Measurements from ENCODE around the gene GADD45GIP1. TPM values are rescaled to one million over a fixed set of nuclear protein-coding genes. Genes with fewer than 3 reads are reported as not detected.
"Not testable (repeated sequence)": the region's sequence is repeated elsewhere in the genome, so short reads cannot be mapped to it uniquely, and the experiment has no call there.

The GADD45GIP1 gene
- total RNA-seq, 2 donors from 2014 or later = 16.1 to 41.9 TPM

DNA sequence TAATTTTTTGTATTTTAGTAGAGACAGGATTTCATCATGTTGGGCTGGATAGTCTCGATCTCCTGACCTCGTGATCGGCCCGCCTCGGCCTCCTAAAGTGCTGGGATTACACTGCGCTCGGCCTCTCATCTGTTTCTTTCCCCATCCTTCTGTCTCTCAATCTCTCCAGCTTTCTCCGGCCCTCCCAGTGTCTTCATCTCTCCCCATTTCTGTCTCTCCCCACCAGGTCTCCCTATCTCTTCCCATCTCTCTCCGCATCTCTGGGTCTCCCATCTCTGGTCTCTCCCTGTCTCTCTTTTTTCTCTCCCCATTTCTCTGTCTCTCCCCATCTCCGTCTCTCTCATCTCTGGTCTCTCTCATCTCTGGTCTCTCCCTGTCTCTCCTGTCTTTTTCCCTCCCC lies 26.1 kb upstream of the GADD45GIP1 start:
- H3K27me3 ChIP-seq = no peaks in the 10 kb centered on the region
- H3K36me3 ChIP-seq = no peaks in the 10 kb centered on the region
- peaks cover 7% of the 10 kb centered on the region for H3K4me1 ChIP-seq
- TF ChIP-seq, protein P1, sequence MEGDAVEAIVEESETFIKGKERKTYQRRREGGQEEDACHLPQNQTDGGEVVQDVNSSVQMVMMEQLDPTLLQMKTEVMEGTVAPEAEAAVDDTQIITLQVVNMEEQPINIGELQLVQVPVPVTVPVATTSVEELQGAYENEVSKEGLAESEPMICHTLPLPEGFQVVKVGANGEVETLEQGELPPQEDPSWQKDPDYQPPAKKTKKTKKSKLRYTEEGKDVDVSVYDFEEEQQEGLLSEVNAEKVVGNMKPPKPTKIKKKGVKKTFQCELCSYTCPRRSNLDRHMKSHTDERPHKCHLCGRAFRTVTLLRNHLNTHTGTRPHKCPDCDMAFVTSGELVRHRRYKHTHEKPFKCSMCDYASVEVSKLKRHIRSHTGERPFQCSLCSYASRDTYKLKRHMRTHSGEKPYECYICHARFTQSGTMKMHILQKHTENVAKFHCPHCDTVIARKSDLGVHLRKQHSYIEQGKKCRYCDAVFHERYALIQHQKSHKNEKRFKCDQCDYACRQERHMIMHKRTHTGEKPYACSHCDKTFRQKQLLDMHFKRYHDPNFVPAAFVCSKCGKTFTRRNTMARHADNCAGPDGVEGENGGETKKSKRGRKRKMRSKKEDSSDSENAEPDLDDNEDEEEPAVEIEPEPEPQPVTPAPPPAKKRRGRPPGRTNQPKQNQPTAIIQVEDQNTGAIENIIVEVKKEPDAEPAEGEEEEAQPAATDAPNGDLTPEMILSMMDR (IDR thresholded peaks at IDR 0.05) = no peak
- H3K9ac ChIP-seq (ENCODE audit: low read depth in 2 of 2, low read length in 2 of 2) = no peak overlapping the region
- no peak overlapping the region for H3K27ac ChIP-seq
- no peaks in the 10 kb centered on the region for H3K9me3 ChIP-seq
- no peak overlapping the region for H3K4me3 ChIP-seq
- no peak for DNase-seq
- intact Hi-C loops (cut with DNase I) = loop anchor here (2.0 kb wide), 1 partner anchor 78 kb away; no protein-coding TSS in a partner anchor

DNA sequence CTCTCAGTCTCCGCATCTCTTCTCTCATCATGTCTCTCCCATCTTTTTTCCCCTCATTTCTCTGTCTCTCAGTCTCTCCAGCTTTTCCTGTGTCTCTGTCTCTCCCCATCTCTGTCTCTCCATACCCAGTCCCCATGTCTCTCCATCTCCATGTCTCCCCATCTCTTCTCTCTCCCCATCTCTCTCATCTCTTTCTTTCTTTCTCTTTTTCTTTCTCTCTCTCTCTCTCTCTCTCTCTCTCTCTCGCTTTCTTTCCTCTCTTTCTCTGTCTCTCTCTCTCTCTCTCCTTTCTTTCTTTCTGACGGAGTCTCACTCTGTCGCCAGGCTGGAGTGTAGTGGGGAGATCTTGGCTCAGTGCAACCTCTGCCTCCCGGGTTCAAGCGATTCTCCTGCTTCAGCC lies 25.6 kb upstream of the GADD45GIP1 start:
- H3K36me3 ChIP-seq = no peaks in the 10 kb centered on the region
- H3K9ac ChIP-seq (ENCODE audit: low read depth in 2 of 2, low read length in 2 of 2) = no peak overlapping the region
- no peak overlapping the region for H3K4me3 ChIP-seq
- H3K4me1 ChIP-seq = peaks cover 7% of the 10 kb centered on the region
- no peaks in the 10 kb centered on the region for H3K9me3 ChIP-seq
- TF ChIP-seq, protein P1 (IDR thresholded peaks at IDR 0.05) = no peak
- intact Hi-C loops (cut with DNase I) = loop anchor here (2.0 kb wide), 1 partner anchor 78 kb away; no protein-coding TSS in a partner anchor
- no peak overlapping the region for H3K27ac ChIP-seq
- no peak for DNase-seq
- no peaks in the 10 kb centered on the region for H3K27me3 ChIP-seq

DNA sequence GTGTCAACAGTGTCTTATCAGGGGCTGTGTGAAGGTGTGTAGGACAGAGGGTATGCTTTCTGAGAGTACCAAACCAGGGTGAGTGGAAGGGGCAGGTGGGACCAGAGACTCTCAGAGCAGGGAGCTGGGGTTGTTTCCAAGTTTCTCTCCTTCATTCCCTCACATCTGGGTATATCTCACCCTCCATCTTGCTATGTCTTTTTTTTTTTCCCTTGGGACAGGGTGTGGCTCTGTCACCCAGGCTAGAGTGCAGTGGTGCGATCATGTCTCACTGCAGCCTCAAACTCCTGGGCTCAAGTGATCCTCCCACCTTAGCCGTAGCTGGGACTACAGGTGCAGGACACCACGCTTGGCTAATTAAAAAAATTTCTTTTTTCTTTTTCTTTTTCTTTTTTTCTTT lies 23.0 kb upstream of the GADD45GIP1 start:
- no peaks in the 10 kb centered on the region for H3K36me3 ChIP-seq
- DNase-seq = no peak
- intact Hi-C loops (cut with DNase I) = loop anchor here (2.0 to 5.0 kb wide), 2 partner anchors 113 to 282 kb away; no protein-coding TSS in a partner anchor

DNA sequence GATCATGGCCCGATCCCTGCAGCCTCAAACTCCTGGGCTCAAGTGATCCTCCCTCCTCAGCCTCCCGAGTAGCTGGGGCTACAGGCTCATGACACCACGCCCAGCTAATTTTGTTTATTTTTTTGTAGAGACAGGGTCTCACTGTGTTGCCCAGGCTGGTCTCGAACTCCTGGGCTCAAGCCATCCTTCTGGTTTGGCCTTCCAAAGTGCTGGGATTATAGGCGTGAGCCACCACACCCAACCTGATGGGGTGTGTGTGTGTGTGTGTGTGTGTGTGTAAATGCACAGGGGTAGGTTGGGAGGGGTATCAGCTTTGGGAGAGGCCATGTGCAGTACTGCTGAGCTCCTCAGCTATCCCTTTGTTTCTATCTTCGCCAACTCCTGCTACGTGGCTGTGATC lies 19.1 kb upstream of the GADD45GIP1 start:
- H3K27ac ChIP-seq; H3K4me1 ChIP-seq; H3K9me3 ChIP-seq; H3K36me3 ChIP-seq; DNase-seq; H3K9ac ChIP-seq (ENCODE audit: low read depth in 2 of 2, low read length in 2 of 2); H3K27me3 ChIP-seq; H3K4me3 ChIP-seq: not testable (repeated sequence)
- intact Hi-C loops (cut with DNase I) = loop anchor here (5.0 kb wide), 1 partner anchor 286 kb away; no protein-coding TSS in a partner anchor

More for the DNA sequence above, 23.0 kb upstream of the GADD45GIP1 start:
- no peak overlapping the region for H3K4me3 ChIP-seq
- H3K4me1 ChIP-seq = peaks cover 5% of the 10 kb centered on the region
- TF ChIP-seq, protein P1 (IDR thresholded peaks at IDR 0.05) = no peak
- no peak overlapping the region for H3K9ac ChIP-seq (ENCODE audit: low read depth in 2 of 2, low read length in 2 of 2)
- no peaks in the 10 kb centered on the region for H3K9me3 ChIP-seq
- no peak overlapping the region for H3K27ac ChIP-seq
- H3K27me3 ChIP-seq = no peaks in the 10 kb centered on the region

DNA sequence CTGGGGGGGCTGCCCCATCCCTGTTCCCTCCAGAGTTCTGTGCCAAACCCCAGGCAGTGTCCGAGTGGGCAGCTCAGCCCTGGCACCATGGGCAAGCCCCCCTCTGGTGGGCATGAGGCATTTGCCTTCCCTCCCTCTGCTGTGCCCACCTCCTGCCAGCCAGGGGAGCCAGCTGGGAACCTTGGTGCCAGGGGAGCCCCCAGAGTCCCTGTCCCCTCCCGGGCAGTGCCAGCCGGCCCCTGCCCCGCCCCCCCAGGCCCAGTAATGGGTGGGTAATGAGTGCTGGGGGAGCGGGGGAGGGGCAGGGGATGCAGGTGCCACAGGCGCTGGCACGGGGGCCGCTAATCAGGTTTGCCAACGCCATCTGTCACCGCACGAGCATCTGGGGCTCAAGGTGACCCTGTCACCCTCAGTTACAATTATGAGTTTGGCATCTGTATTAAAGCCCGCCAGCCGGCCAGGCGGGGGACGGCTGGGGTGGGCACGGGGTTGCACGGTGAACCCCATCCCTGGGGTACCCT lies 18.3 kb upstream of the GADD45GIP1 start:
- H3K4me1 ChIP-seq = no peaks in the 10 kb centered on the region
- H3K27ac ChIP-seq = no peak overlapping the region
- no peak overlapping the region for H3K4me3 ChIP-seq
- TF ChIP-seq, protein P1 (IDR thresholded peaks at IDR 0.05) = no peak
- no peaks in the 10 kb centered on the region for H3K9me3 ChIP-seq
- H3K9ac ChIP-seq (ENCODE audit: low read depth in 2 of 2, low read length in 2 of 2) = no peak overlapping the region
- no peak for DNase-seq
- intact Hi-C loops (cut with DNase I) = loop anchor here (5.0 kb wide), 1 partner anchor 287 kb away; no protein-coding TSS in a partner anchor
- H3K27me3 ChIP-seq = no peaks in the 10 kb centered on the region
- H3K36me3 ChIP-seq = no peaks in the 10 kb centered on the region

All from colonic mucosa (tissue), 4 donors.